GM21528 (cell line): ENCODE results near the gene AAMP.

Source experiments
- ATAC-seq: cut with Tn5 transposase; IDR thresholded peaks from one replicate; pipeline ENCODE4 v1.9.1; 2021; ENCODE audit warnings: mild to moderate bottlenecking, moderate library complexity; ENCODE audit not compliant: unreplicated experiment, low FRiP score

AAMP gene

DNA sequence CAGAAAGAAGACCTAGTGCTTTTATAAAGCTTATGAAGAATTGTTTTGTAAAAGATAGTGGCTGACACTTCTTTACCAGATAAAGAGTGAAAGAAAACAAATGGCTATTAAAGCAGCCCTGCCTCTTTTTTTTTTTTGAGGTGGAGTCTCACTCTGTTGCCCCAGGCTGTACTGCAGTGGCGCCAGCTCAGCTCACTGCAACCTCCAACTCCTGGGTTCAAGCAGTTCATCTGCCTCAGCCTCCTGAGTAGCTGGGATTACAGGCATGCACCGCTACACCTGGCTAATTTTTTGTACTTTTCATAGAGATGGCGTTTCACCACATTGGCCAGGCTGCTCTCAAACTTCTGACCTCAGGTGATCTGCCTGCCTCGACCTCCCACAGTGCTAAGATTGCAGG is 40.1 kb downstream of the AAMP start:
- no peak for ATAC-seq

DNA sequence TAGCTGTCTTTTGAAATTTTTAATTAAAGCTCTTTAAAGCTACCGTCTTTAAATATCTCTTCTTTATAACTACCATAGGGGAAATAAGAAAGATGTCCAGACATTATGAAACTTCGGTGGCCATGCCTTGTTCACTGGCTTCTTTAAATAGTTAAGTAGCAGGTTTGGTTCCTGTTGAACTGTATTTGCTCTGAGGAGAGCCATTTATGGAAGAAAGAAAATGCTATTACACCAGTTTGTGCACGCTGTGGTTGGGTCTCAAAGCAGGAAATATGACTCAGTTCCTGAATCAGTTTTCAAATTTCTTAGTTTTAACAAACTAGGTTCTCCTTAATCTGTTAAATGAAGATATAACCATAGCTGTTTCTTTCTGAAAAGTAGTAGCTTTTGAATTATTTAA is 40.7 kb downstream of the AAMP start:
- peak; percentile 81 for ATAC-seq

- no peak for ATAC-seq
Measured at GRCh38 chr2:218228366-218229090, 41.4 kb downstream of the AAMP start.

- no peak for ATAC-seq
Measured at GRCh38 chr2:218226903-218227302, 43.0 kb downstream of the AAMP start.

DNA sequence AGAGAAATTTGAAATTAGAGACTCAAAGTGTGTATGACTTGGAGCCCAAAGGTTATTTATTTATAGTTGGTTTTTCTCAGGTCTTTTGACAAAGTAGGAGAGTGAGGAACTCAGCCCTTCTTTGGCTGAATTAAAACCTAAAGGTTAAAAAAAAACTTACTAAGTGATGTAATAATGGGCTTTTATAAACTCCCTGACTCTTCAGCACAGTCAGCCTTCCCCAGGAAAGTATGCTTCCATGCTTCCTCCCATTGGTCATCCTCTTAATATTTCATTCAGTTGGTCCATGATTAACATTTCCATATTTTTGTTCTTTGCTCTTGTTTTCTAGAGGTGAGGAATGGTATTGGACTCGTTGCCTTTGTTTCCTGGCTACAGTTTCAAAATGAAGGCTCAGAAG is 45.8 kb downstream of the AAMP start:
- no peak for ATAC-seq

DNA sequence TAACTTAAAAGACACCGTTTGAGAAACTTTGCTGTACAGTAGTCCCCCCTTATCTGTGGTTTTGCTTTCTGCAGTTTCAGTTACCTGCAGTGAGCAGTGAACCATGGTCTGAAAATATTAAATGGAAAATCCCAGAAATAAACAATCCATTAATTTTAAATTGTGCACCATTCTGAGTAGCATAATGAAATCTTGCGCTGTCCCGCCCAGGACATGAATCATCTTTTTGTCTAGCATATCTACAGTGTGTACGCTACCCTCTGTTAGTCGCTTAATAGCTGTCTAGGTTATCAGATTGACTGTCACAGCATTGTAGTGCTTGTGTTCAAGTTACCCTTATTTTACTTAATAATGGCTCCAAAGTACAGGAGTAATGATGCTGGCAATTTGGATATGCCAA is 46.9 kb downstream of the AAMP start:
- ATAC-seq: no peak

GRCh38 chr2:218221000-218221399 is 48.9 kb downstream of the AAMP start:
- ATAC-seq: no peak

- ATAC-seq: no peak
Measured at GRCh38 chr2:218219934-218220333, 50.0 kb downstream of the AAMP start.

- peak; percentile 50 for ATAC-seq
Measured at GRCh38 chr2:218218268-218219185, 51.4 kb downstream of the AAMP start.

DNA sequence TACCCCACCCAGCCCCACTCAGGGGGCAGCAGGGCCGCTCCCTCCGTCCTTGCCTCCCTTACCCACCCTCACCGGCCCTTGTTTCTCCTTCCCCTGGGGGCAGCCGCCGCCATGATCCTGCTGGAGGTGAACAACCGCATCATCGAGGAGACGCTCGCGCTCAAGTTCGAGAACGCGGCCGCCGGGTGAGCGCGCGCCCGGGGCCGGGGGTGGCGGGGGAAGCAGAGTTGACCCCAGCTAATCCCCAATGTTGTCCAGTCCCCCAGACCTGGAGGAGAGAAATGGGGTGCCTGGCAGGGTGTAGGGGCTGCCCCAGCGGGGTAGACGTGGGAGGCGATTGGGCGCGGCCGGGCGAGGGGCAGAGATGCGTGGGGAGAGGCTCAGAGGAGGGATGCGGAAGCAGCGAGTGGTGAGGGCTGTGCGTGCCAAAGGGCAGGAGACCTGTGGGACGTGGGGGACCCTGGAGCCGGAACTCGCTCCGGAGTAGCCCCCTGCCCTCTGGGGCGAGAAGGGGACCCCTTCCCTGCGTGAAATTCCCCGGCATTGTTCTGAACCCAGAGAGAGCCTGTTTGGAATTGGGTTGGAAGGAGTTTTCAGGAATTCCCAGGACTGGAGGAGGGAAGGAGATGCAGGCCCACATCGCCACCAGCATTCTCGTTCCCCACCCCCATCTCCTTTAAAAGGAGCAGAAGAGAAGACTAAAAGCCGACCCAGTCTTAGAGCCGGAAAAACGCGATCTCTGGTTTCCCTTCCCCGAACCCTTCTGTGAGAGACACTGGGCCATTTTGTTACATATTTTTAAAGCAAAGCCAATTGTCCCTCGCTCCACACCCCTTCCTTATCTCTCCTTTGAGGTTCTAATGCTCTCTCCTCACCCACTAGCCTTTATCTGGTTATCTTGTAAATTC is 52.3 kb downstream of the AAMP start:
- peak; percentile 32 for ATAC-seq

DNA sequence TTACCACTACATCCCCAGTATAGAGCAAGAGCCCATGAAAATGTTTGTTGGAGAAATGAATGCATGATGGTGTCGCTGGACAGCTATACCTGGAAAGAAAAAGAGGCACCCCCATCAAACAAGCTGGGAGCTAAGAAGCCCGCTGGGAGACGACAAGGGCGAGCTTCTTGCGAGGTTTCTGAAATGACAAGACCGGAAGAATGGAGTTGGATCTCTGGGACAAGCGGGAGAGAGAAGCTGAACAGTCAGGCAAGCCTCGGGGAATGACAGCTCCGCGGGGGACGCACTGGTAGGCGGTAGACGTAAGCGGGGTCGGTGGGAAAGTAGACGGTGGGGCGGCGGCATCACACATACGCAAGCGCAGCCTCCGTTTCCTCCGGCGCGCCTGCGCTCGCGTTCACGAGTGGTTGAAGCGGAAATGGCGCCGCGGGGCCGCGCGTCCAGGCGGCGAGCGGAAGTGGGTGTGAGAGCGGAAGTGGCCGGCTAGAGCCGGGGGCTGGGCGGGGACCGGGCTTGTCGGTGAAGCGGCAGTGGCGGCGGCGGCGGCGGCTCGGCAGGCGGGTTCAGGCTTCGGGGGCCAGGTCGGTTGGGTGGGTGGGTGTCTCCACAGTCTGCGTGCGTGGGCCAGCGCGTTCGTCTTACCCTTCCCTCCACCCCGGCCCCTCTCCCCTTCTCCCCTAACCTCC is 53.1 kb downstream of the AAMP start, which contains the start of gene ARPC2:
Gene ARPC2 (plus strand): TSS at position 516 of the 686 bp plus-strand sequence. CDS start 282 bp downstream, outside the sequence.
- peak; percentile 71 for ATAC-seq

- ATAC-seq: no peak
Measured at GRCh38 chr2:218216336-218216673, 53.6 kb downstream of the AAMP start.
